HepG2 (cell line): ENCODE measurements around the gene NNMT.

Source experiments
- ATF1 ChIP-seq: IDR thresholded peaks from 2 replicates; pipeline ENCODE4 v1.6.1; 2016; ENCODE audit warnings: mild to moderate bottlenecking, control low read depth
- IRF9 ChIP-seq: sonication (generic); formaldehyde crosslinking; IDR thresholded peaks from 2 replicates; pipeline ENCODE4 v1.8.0; 2022; ENCODE audit warnings: missing genetic modification reagents, mild to moderate bottlenecking, borderline replicate concordance
- NR0B2 ChIP-seq: sonication (generic); formaldehyde crosslinking; IDR thresholded peaks from 2 replicates; pipeline ENCODE4 v1.4.0; 2020; ENCODE audit warnings: mild to moderate bottlenecking, missing genetic modification reagents

GRCh38 chr11:114291842-114292680 is 4.1 kb upstream of the NNMT start:
- TF ChIP-seq NR0B2 (no peak), ATF1 (CRISPR knock-in tag) (no peak), IRF9 (CRISPR knock-in tag) (no peak)
